ENCODE data around the gene HK1. TPM values are rescaled to one million over a fixed set of nuclear protein-coding genes. Genes with fewer than 3 reads are reported as not detected.

Gene HK1
- total RNA-seq, 4 donors from 2014 or later: 27.3 to 54.0 (median 30.1) TPM

- Histone ChIP-seq H3K36me3 (no peaks in the 10 kb centered on the region), H3K27ac (peak overlapping the region; percentile 86 to 95 (median 92)), H3K4me3 (peak overlapping the region; percentile 44 to 56 (median 48)), H3K4me1 (peaks cover 0 to 46% (median 25%) of the 10 kb centered on the region in 4 donors), H3K9me3 (no peaks in the 10 kb centered on the region), H3K27me3 (no peaks in the 10 kb centered on the region)
- WGBS, 2 donors: 5% methylated on average over 23 to 31 of the region's 64 CpGs
- peak; percentile 86 to 87 for DNase-seq (ENCODE audit: low spot score in 2 of 2)
- TF ChIP-seq, protein P1, sequence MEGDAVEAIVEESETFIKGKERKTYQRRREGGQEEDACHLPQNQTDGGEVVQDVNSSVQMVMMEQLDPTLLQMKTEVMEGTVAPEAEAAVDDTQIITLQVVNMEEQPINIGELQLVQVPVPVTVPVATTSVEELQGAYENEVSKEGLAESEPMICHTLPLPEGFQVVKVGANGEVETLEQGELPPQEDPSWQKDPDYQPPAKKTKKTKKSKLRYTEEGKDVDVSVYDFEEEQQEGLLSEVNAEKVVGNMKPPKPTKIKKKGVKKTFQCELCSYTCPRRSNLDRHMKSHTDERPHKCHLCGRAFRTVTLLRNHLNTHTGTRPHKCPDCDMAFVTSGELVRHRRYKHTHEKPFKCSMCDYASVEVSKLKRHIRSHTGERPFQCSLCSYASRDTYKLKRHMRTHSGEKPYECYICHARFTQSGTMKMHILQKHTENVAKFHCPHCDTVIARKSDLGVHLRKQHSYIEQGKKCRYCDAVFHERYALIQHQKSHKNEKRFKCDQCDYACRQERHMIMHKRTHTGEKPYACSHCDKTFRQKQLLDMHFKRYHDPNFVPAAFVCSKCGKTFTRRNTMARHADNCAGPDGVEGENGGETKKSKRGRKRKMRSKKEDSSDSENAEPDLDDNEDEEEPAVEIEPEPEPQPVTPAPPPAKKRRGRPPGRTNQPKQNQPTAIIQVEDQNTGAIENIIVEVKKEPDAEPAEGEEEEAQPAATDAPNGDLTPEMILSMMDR (IDR thresholded peaks at IDR 0.05): peak; percentile 57 to 98 (median 73)
- TF ChIP-seq POLR2A (IDR thresholded peaks at IDR 0.05): peak; percentile 7 to 37
- TF ChIP-seq EP300 (IDR thresholded peaks at IDR 0.05): peak in 1 of 2 donors; percentile 65
These were observed 130.3 kb downstream of the HK1 start for GRCh38 chr10:69408318-69409175.

DNA sequence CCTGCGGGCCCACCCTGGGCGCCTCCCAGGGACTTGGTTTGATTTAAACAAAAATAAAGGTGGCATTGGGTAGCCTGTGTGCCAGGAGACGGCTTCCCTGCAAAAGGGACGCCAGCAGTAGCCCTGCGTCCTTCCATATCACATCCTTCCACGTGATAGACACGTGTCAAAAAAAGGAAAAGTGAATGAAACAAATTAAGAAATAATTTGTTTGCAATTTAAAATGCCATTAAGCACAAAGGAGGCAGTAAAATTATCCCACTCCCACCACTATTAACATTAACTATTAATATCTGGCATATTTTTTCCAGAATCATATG, 130.8 kb downstream of the HK1 start:
- no peaks in the 10 kb centered on the region for H3K9me3 ChIP-seq
- peaks cover 0 to 46% (median 25%) of the 10 kb centered on the region in 4 donors for H3K4me1 ChIP-seq
- peak in 1 of 2 donors; percentile 44 for TF ChIP-seq EP300 (IDR thresholded peaks at IDR 0.05)
- TF ChIP-seq, protein P1 (IDR thresholded peaks at IDR 0.05): peak in 1 of 5 experiments; percentile 6
- TF ChIP-seq POLR2A (IDR thresholded peaks at IDR 0.05): no peak
- 7 to 21% methylated on average over 6 to 7 of the region's 7 CpGs for WGBS, 2 donors
- H3K4me3 ChIP-seq: peak overlapping the region; percentile 44 to 56 (median 48)
- no peak for DNase-seq (ENCODE audit: low spot score in 2 of 2)
- no peaks in the 10 kb centered on the region for H3K27me3 ChIP-seq
- H3K27ac ChIP-seq: peak overlapping the region; percentile 86 to 95 (median 92)
- H3K36me3 ChIP-seq: no peaks in the 10 kb centered on the region

GRCh38 chr10:69409968-69410367, 131.7 kb downstream of the HK1 start:
- Histone ChIP-seq H3K4me1 (peaks cover 0 to 46% (median 25%) of the 10 kb centered on the region in 4 donors), H3K36me3 (no peaks in the 10 kb centered on the region), H3K27ac (peak overlapping the region in 3 of 4 donors; percentile 25 to 95 (median 40)), H3K9me3 (no peaks in the 10 kb centered on the region), H3K27me3 (no peaks in the 10 kb centered on the region), H3K4me3 (no peak overlapping the region)
- peak; percentile 33 to 60 for DNase-seq (ENCODE audit: low spot score in 2 of 2)
- TF ChIP-seq POLR2A (IDR thresholded peaks at IDR 0.05) (no peak), EP300 (IDR thresholded peaks at IDR 0.05) (peak in 1 of 2 donors; percentile 52)
- WGBS, 2 donors: 60 to 65% methylated on average over 6 of the region's 6 CpGs

- WGBS, 2 donors: 78 to 84% methylated on average over 9 to 10 of the region's 10 CpGs
- H3K27me3 ChIP-seq: no peaks in the 10 kb centered on the region
- peak overlapping the region in 2 of 4 donors; percentile 25 to 40 for H3K27ac ChIP-seq
- no peak overlapping the region for H3K4me3 ChIP-seq
- no peaks in the 10 kb centered on the region for H3K9me3 ChIP-seq
- TF ChIP-seq POLR2A (IDR thresholded peaks at IDR 0.05) (no peak), EP300 (IDR thresholded peaks at IDR 0.05) (no peak)
- TF ChIP-seq, protein P1 (IDR thresholded peaks at IDR 0.05): no peak
- DNase-seq (ENCODE audit: low spot score in 2 of 2): no peak
- H3K36me3 ChIP-seq: no peaks in the 10 kb centered on the region
- peaks cover 0 to 44% (median 23%) of the 10 kb centered on the region in 4 donors for H3K4me1 ChIP-seq
These were observed 132.2 kb downstream of the HK1 start for GRCh38 chr10:69410487-69410886.

GRCh38 chr10:69411476-69411875, 133.2 kb downstream of the HK1 start:
- TF ChIP-seq POLR2A (IDR thresholded peaks at IDR 0.05): no peak
- TF ChIP-seq, protein P1 (IDR thresholded peaks at IDR 0.05): no peak
- no peak for TF ChIP-seq EP300 (IDR thresholded peaks at IDR 0.05)
- 57 to 60% methylated on average over 4 of the region's 4 CpGs for WGBS, 2 donors
- peak overlapping the region in 1 of 4 donors; percentile 14 for H3K27ac ChIP-seq

More at GRCh38 chr10:69411476-69411875, 133.2 kb downstream of the HK1 start:
- no peaks in the 10 kb centered on the region for H3K36me3 ChIP-seq
- no peaks in the 10 kb centered on the region for H3K9me3 ChIP-seq
- peaks cover 0 to 34% (median 20%) of the 10 kb centered on the region in 4 donors for H3K4me1 ChIP-seq
- H3K27me3 ChIP-seq: no peaks in the 10 kb centered on the region
- no peak for DNase-seq (ENCODE audit: low spot score in 2 of 2)
- H3K4me3 ChIP-seq: no peak overlapping the region

Data from tibial nerve (tissue), 4 donors.